Upper lobe of left lung (tissue), 4 donors: ENCODE results near the gene CTXND2.

Experiments
- CTCF ChIP-seq, 6 experiments: fragments of 450-650 bp in 4 of 6; fragments of 200-600 bp in 2 of 6; sonication (generic) in 2 of 6; IDR thresholded peaks; one replicate each; pipeline ENCODE4 v1.5.1; 2016 to 2019; ENCODE audit warnings: antibody characterized with exemption in 6 of 6
- EP300 ChIP-seq, 4 donors: sonication (generic); formaldehyde crosslinking; IDR thresholded peaks; one replicate each; pipeline ENCODE4 v1.5.1; 2017; ENCODE audit warnings: antibody characterized with exemption in 4 of 4, control low read depth in 2 of 4
- POLR2A ChIP-seq, 4 donors: fragments of 450-650 bp; IDR thresholded peaks; one replicate each; pipeline ENCODE4 v1.5.1; 2016 to 2017; ENCODE audit warnings: antibody characterized with exemption in 4 of 4, mild to moderate bottlenecking in 2 of 4

GRCh38 chr1:150954708-150955107 lies 67.8 kb downstream of the CTXND2 start:
- TF ChIP-seq POLR2A (IDR thresholded peaks at IDR 0.05), result no peak
- no peak for TF ChIP-seq CTCF (IDR thresholded peaks at IDR 0.05)
- no peak for TF ChIP-seq EP300 (IDR thresholded peaks at IDR 0.05)
